GM19239 (cell line): ENCODE measurements around the gene SCTR.

Experiments used
- DNase-seq: peaks from one replicate; pipeline ENCODE4 v3.0.0; 2011; ENCODE audit warnings: low spot score; ENCODE audit not compliant: insufficient read length
- FAIRE-seq: peaks from 2 replicates; lab custom pipeline; 2011; peaks lifted over from hg19 to GRCh38; lab: Jason Lieb, UNC

The SCTR gene

GRCh38 chr2:119453972-119454593 is 70.2 kb downstream of the SCTR start:
- FAIRE-seq (no peak), DNase-seq (no peak)

GRCh38 chr2:119451336-119452050 is 72.8 kb downstream of the SCTR start:
- no peak for FAIRE-seq
- DNase-seq: no peak

- FAIRE-seq: no peak
- DNase-seq: no peak
Measured at GRCh38 chr2:119449521-119449920, 74.8 kb downstream of the SCTR start.

DNA sequence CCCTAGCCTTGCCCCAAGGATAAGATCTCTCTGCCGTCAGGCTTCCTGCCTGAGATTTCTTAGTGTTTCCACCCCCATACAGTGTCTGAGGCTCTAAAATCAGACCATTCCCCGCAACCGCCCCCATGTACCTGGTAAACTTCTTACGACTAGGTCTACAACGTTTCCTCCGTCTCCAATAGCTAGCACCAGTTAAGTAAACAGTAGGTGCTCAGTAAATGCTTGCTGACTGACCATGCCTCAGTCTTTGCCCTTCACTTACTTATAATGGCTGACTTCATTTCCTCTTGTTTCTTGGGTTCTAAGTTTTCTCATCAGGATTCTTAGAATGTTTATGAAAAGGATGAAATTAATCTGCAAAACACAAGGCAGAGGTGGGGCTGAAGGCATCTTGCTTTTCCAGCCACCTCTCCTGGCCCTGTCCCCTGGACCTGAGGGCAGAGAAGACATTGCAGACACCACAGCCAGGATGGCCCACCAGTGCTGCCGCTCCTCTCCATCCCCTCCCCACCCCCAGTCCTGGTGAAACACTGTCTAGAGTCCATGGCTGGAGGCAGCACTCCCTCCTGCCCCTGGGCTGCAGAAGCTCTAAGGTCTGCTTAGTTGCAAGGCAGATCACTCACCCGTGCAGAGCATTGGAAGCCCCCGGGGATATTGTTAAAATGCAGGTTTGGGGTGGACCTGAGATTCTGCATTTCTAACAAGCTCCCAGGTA is 75.7 kb downstream of the SCTR start:
- no peak for FAIRE-seq
- DNase-seq: no peak

DNA sequence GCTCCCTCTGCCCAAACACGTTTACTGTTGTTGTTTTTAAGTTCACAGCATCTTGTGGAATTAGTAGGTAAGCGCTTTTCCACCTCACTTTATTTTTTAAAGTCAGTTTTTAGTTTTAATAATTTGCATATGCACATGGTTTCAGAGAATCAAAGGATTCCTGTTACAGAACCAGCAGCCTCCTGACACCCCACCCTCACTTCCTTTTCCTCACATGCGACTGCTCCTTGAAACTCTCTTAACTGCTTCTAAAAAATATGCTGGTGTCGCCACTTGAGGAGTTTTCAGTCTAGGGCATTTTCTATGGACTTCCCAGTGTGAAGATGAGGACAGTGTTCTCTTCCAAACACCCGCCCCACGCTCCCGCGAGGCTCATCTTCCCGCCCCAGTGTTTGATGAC is 78.2 kb downstream of the SCTR start:
- DNase-seq: no peak
- no peak for FAIRE-seq

- DNase-seq: no peak
- FAIRE-seq: no peak
Measured at GRCh38 chr2:119442850-119443249, 81.4 kb downstream of the SCTR start.

- DNase-seq (no peak), FAIRE-seq (no peak)
Measured at GRCh38 chr2:119442226-119442619, 82.1 kb downstream of the SCTR start.

- FAIRE-seq: no peak
- no peak for DNase-seq
Measured at GRCh38 chr2:119441376-119442225, 82.7 kb downstream of the SCTR start.

DNA sequence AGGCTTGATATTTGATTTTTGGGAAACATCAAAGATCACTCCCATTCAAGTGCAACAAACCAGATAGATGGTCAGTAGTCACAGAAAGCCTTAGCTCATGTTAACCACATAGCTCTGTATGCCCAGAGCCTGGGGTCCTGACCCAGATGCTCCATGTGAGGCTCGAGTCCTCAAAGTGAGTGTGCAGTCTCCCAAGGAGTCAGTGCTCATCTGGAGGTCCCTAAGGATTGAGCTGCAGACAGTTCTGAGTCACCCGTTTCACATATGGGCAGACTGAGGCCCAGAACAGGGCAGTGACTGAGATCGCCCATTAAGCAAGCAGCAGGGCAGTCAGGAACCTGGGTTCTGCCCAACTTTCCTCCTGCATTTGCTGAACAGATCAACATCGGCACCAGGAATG is 83.4 kb downstream of the SCTR start:
- FAIRE-seq: no peak
- DNase-seq: no peak

DNA sequence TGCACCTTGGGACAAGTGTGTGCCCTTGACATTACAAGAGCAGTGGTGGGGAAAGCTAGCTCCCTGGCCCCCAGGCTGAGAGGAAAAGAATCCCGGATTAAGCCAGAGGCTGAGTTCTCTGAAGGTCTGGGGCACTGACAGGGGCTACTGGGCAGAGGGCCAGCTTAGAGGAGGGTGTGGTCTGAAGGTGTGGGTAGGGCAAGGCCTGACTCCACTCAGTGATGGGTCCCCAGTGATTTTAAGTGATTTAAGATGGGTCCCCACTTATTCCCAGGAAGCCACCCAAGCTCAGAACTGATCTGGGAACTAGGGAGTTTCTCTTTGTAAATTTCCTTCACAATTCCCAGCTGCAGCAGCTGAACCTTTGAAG is 83.8 kb downstream of the SCTR start:
- FAIRE-seq (no peak), DNase-seq (no peak)

- DNase-seq: no peak
- FAIRE-seq: no peak
Measured at GRCh38 chr2:119439574-119440500, 84.4 kb downstream of the SCTR start.

- DNase-seq (no peak), FAIRE-seq (no peak)
Measured at GRCh38 chr2:119438726-119439284, 85.5 kb downstream of the SCTR start.

DNA sequence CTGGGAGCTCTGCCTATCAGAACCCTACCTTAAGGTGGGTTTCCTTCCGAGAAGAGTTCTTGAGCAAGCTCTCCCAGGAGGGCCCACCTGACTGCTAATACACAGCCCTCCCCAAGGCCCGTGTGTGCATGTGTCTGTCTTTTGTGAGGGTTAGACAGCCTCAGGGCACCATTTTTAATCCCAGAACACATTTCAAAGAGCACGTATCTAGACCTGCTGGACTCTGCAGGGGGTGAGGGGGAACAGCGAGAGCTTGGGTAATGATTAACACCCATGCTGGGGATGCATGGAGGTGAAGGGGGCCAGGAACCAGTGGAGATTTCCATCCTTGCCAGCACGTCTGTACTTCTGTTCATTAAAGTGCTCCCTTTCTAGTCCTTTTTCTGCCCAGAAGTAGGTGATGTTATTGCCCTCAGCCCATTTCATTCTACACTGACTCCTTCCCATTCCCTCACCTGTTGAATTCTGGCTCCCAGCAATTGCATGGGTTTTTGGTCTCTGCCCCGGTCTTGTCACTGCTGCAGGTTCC is 86.1 kb downstream of the SCTR start:
- FAIRE-seq: no peak
- no peak for DNase-seq

- FAIRE-seq: no peak
- DNase-seq: no peak
Measured at GRCh38 chr2:119436993-119437772, 87.1 kb downstream of the SCTR start.

- FAIRE-seq (no peak), DNase-seq (no peak)
Measured at GRCh38 chr2:119435953-119436297, 88.4 kb downstream of the SCTR start.

DNA sequence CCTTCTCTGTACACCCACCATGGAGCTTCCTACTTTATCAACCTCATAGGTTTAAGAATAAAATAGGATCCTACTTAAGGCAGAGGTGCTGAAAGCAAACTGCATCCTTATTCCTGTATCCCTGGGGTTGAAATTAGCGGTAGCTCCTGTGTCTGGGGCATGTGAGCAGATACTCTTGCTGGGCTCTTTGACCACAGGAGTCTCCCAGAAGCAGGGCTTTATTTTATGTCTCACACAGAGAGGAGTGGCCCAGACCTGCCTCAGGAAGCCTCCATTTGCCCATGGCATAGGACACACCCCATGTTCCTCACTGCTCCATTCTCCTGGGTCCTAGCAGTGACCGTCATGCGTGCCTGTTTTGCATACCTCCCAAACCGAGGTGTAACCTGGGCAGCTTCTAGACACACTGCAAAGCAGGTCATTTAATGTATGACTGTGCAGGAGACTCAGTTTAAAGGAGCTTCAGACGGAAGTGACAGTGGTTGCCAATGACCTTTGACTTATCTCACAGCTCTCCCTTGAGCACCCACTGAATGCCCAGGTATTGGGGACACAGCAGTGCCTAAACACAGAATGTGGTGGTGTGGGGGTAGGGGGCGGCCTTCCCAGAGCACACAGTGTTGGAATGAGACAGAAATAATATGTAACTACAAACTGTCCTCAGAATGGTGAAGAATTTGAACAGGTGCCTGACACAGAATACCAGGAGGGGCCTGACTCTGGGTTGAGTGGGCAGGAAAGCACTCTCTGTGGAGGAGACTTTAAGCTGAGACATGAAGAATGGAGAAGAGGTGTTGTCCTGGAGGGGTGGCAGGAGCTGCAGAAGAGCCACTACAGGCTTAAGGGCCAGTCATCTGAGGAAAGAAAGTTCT is 89.0 kb downstream of the SCTR start:
- FAIRE-seq (no peak), DNase-seq (no peak)

- DNase-seq: no peak
- FAIRE-seq: no peak
Measured at GRCh38 chr2:119434664-119435063, 89.6 kb downstream of the SCTR start.
